ENCODE results near the gene AGER.

GRCh38 chr6:32192608-32193039 is 8.6 kb upstream of the AGER start, which contains the start of gene GPSM3:
- TF ChIP-seq CTCF (IDR thresholded peaks at IDR 0.05; ENCODE audit: borderline replicate concordance, extremely low read depth, low read length, poor library complexity, severe bottlenecking) (no peak), EZH2 (IDR thresholded peaks at IDR 0.05; ENCODE audit: borderline replicate concordance, low read depth, low read length, severe bottlenecking) (no peak)
